G401.6 (cell line): ENCODE measurements around the gene ANGPTL1.
"Not testable (repeated sequence)": the region's sequence is repeated elsewhere in the genome, so short reads cannot be mapped to it uniquely, and the experiment has no call there.

Source experiments
- FAIRE-seq: peaks from 2 replicates; lab custom pipeline; 2012; peaks lifted over from hg19 to GRCh38; lab: Jason Lieb, UNC

Gene ANGPTL1

GRCh38 chr1:178864326-178864725 lies 6.6 kb downstream of the ANGPTL1 start:
- FAIRE-seq: no peak

DNA sequence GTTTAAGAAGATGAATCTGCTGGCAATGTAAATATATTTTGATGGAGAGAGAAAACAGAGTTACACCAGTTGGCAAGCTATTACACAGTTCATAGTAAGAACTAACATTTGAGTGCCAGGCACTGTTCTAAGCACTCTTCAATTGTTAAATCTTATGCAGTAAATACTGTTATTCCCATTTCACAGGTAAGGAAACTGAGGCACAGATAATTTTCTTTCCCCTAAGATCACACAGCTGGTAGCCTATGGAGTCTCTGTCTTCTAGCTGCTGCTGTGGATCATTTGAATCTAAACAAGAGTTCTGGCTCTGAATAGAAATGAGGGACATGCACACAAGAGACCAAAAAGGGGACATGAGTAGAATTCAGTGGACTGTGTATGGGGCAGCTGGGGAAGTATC lies 8.0 kb downstream of the ANGPTL1 start:
- no peak for FAIRE-seq

- FAIRE-seq: no peak
Measured at GRCh38 chr1:178862416-178862815, 8.5 kb downstream of the ANGPTL1 start.

- FAIRE-seq: no peak
Measured at GRCh38 chr1:178857126-178857525, 13.8 kb downstream of the ANGPTL1 start.

GRCh38 chr1:178849918-178850317 lies 21.0 kb downstream of the ANGPTL1 start:
- no peak for FAIRE-seq

- FAIRE-seq: not testable (repeated sequence)
Measured at GRCh38 chr1:178847919-178848318, 23.0 kb downstream of the ANGPTL1 start.

GRCh38 chr1:178847396-178847849 lies 23.5 kb downstream of the ANGPTL1 start:
- FAIRE-seq: no peak

DNA sequence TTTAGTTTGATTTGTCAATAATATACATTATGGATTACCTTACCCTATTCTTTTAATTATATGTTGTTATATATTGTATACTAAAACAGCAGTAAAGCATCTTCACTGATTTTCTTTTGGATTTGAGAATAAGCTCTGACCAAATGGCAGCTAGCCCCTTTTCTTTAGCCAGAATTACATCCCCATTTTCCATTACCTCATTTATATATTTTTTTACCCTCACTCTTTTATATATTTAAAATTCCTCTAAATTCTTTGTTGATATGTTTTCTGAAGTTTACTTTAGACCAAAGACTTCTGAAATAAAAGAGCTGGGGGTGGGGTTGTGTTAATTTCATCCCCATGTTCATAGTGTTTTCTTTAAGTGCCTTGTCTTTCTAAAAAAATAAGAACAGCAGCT lies 24.6 kb downstream of the ANGPTL1 start:
- no peak for FAIRE-seq

GRCh38 chr1:178844436-178844835 lies 26.4 kb downstream of the ANGPTL1 start:
- FAIRE-seq: no peak

GRCh38 chr1:178825167-178825566 lies 45.7 kb downstream of the ANGPTL1 start:
- no peak for FAIRE-seq

DNA sequence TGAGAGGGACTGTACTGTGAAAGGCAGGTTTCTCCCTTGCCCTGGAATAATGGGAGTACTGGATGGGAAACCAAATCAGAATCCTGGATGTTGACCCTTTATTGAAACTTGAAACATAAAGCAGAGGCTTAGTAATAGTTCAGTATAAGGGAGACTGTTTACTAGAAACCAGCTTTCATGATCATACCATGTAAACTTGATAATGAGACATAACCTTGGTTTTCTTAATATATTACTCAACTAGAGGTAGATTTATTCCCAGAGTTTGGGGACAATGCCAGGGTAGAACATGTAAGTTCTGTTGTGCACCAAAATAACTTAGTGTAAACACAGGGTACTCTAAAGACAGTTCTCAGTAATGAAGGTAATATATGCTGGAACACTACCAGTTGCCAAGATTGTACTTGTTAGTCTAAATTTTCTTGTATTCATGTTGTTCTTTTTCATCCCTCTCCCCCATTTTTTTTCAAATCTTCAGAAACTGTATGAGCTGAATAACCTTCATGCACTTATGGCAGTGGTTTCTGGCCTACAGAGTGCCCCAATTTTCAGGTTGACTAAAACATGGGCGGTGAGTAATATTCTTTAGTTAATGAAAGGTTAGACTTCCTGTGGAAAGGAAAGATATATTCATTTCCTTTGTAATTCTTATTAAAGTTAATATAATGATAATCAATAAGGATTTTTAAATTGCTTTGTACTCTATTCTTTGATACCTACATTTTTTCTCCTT lies 49.6 kb downstream of the ANGPTL1 start:
- FAIRE-seq: no peak

- no peak for FAIRE-seq
Measured at GRCh38 chr1:178819123-178819522, 51.8 kb downstream of the ANGPTL1 start.

GRCh38 chr1:178818416-178818815 lies 52.5 kb downstream of the ANGPTL1 start:
- FAIRE-seq: no peak

- peak; percentile 19 for FAIRE-seq
Measured at GRCh38 chr1:178810585-178810984, 60.3 kb downstream of the ANGPTL1 start.

GRCh38 chr1:178808529-178808928 lies 62.3 kb downstream of the ANGPTL1 start:
- no peak for FAIRE-seq

- no peak for FAIRE-seq
Measured at GRCh38 chr1:178806665-178807300, 64.1 kb downstream of the ANGPTL1 start.

- FAIRE-seq: no peak
Measured at GRCh38 chr1:178802873-178803272, 68.0 kb downstream of the ANGPTL1 start.
